ENCODE results near the gene PLAC8L1.

The PLAC8L1 gene

DNA sequence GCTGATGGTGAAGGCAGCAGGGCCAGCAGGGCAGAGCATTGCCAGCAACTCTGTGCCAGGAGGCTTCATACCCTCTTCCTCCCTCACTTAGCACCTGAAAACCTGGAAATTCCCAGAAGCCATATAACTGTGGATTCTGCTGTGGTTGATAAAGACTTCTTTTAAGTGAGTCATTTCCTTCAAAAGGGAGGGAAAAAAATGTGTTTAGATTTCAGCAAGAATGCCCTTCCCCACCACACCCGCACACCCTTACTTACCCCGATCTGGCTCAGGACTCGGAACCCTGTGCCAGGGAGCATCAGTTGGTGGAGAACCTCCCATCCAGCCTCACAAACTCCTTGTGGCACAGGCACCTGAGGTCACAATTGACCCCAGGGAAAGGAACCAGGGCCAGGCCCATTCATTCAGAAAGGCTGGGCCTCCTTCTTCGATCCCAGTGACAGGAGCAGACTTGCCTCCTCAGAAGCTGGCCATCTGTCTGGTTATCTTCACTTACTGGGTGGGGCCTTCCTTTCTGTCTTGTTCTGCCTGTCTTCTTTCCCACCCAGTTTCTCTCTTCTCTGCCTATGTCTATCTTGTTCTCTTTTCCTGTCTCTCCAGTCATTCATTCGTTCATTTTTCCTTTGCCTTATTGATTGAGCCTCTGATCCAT, 62.6 kb downstream of the PLAC8L1 start:
- no peak for DNase-seq (ENCODE audit: low spot score)

DNA sequence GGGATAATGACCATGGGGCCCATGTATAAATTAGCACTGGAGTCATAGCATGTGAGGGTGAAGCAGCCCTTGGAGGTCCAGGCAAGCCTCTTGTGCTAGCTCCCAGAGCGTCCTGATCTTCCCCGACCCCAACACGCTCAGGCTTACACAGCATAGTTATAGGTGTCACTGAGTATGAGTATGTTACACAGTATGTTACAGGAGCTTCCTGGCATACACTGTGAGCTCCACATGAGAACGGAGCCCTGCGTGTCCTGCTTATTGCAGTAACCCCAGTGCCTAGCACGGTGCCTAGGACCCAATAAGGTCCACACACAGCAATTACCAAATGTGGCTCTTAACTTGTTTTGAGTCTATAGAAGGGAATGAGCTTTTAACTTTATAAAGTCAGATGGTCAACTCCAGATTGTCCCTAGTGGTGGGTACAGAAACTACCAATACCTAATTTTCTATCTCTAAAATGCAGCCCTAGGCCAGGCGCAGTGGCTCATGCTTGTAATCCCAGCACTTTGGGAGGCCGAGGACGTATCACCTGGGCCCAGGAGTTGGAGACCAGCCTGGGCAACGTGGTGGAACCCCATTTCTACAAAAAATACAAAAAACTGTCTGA, 64.1 kb downstream of the PLAC8L1 start:
- DNase-seq (ENCODE audit: low spot score) = no peak

DNA sequence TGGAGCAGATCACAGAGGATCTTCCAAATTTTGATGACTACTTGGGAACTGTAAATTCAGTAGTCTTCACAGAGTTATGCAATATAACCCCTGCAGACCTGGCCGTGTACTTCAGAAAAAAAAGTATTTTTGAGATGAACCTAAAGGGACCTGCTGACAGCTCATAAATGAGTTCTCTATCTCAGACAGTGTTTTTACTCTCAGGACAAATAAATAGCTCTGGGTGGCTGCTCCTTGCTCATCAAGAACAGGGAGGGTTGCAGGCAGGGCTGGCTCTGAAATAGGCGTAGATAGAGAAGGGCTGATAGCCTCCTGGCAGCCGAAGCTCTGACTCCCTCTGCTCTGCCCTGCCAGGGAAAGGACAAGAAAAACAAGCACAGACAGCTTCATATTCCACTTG, 64.8 kb downstream of the PLAC8L1 start:
- no peak for DNase-seq (ENCODE audit: low spot score)

DNA sequence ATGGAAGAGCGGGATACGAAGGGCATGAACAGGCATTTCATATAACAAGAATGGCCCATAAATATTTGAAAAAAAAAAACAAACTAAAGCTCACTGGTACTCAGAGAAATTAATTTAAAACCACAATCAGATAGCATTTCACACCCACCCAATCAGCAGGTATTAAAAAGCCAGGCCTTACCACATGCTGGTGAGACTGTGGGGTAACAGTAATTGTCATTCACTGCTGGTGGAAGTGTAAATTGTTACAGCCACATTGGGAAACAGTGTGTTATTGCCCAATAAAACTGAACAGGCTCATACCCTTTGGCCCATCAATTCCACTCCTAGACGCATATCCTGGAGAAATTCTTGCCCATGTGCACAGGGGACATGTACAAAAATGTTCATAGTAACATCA, 66.0 kb downstream of the PLAC8L1 start:
- no peak for DNase-seq (ENCODE audit: low spot score)

DNA sequence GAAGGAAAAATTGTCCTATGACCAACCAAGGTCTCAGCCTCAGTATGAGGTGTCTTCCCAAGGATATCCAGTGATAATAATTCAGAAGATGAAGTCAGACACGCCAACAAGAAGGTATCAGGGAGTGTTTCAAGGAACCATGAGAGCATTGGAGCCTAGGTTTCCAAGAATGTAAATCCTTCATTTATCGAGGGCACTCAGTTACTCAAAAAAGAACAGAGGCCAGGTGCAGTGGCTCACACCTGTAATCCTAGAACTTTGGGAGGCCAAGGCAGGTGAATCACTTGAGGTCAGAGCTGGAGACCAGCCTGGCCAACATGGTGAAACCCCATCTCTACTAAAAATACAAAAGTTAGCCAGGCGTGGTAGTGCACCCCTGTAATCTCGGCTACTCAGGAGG, 70.8 kb downstream of the PLAC8L1 start:
- DNase-seq (ENCODE audit: low spot score) = no peak

Data from germinal center (tissue), 1 donor.